ENCODE measurements around the gene DCLK2.
"Not testable (repeated sequence)": the region's sequence is repeated elsewhere in the genome, so short reads cannot be mapped to it uniquely, and the experiment has no call there.

Gene DCLK2

GRCh38 chr4:150155391-150155790 is 77.1 kb downstream of the DCLK2 start:
- ChIA-PET CTCF (interaction anchor here (0.9 to 2.5 kb wide), 2 partner anchors 9 kb away, joined by 3 to 5 read pairs; no protein-coding TSS in a partner anchor), POLR2A (no interaction called here)
- no peak for DNase-seq (ENCODE audit: extremely low spot score)
- TF ChIP-seq CTCF (IDR thresholded peaks at IDR 0.05; ENCODE audit: control extremely low read depth, extremely low read depth, low read depth, missing control alignments): no peak

DNA sequence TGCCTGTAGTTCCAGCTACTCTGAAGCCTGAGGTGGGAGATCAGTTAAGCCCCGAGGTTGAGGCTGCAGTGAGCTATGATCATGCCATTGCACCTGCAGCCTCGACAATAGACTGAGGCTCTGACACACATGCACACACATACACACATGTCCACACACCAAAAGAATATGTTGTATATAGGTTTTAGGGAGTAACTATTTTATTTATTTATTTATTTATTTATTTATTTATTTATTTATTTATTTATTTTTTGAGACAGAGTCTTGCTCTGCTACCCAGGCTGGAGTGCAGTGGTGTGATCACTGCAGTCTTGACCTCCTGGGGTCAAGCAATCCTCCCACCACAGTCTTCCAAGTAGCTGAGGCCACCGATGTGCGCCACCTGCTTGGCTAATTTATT is 78.3 kb downstream of the DCLK2 start:
- ChIA-PET POLR2A (no interaction called here), CTCF (interaction anchor here (2.5 kb wide), 1 partner anchor 8 kb away, joined by 5 read pairs; no protein-coding TSS in a partner anchor)
- no peak for DNase-seq (ENCODE audit: extremely low spot score)
- TF ChIP-seq CTCF (IDR thresholded peaks at IDR 0.05; ENCODE audit: control extremely low read depth, extremely low read depth, low read depth, missing control alignments): no peak

DNA sequence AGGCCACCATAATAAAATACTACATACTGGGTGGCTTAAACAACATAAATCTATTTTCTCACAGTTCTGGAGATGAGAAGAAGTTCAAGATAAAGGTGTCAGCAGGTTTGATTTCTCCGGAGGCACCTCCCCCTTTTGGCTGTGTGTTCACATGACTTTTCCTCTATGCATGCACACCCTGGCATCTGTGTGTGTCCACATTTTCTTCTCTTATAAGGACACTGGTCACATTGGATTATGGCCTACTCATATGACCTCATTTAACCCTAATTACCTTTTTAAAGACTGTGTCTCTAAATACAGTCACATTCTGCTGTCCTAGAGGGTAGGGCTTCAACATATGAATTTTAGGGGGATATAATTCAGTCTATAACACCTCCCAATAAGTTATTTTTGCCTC is 79.8 kb downstream of the DCLK2 start:
- DNase-seq (ENCODE audit: extremely low spot score): no peak
- POLR2A ChIA-PET: no interaction called here
- CTCF ChIA-PET: interaction anchor here (1.0 to 1.1 kb wide), 2 partner anchors 12 to 34 kb away, joined by 3 read pairs; no protein-coding TSS in a partner anchor
- no peak for TF ChIP-seq CTCF (IDR thresholded peaks at IDR 0.05; ENCODE audit: control extremely low read depth, extremely low read depth, low read depth, missing control alignments)

- ChIA-PET POLR2A (interaction anchor here (0.6 kb wide), 1 partner anchor 950 kb away, joined by 5 read pairs; no protein-coding TSS in a partner anchor), CTCF (no interaction called here)
- TF ChIP-seq CTCF (IDR thresholded peaks at IDR 0.05; ENCODE audit: control extremely low read depth, extremely low read depth, low read depth, missing control alignments): no peak
- no peak for DNase-seq (ENCODE audit: extremely low spot score)
Observed at GRCh38 chr4:150160473-150160872, 82.2 kb downstream of the DCLK2 start.

- ChIA-PET POLR2A (no interaction called here), CTCF (no interaction called here)
- no peak for TF ChIP-seq CTCF (IDR thresholded peaks at IDR 0.05; ENCODE audit: control extremely low read depth, extremely low read depth, low read depth, missing control alignments)
- no peak for DNase-seq (ENCODE audit: extremely low spot score)
Observed at GRCh38 chr4:150161109-150161508, 82.9 kb downstream of the DCLK2 start.

GRCh38 chr4:150162020-150162419 is 83.8 kb downstream of the DCLK2 start:
- DNase-seq (ENCODE audit: extremely low spot score); POLR2A ChIA-PET; CTCF ChIA-PET: not testable (repeated sequence)

DNA sequence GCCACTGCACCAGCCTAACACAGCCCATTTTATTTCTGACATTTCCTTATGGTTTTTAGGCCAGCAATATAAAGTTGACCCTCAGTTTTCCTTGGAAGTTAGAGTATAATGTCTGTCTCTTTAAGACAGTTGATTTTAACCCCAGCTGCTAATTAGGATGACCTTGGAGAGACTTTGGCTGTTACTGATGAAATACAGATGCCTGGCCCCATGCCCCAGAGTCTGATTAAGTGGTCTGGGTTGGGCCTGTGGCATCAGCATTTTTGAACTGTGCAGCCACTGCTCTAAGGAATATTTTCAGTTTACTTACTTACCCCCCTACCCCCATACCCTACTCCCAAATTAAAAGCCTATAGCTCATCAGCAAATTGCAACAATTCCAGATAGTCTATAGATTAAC is 85.8 kb downstream of the DCLK2 start:
- DNase-seq (ENCODE audit: extremely low spot score): no peak
- no peak for TF ChIP-seq CTCF (IDR thresholded peaks at IDR 0.05; ENCODE audit: control extremely low read depth, extremely low read depth, low read depth, missing control alignments)
- CTCF ChIA-PET: interaction anchor here (1.3 to 1.5 kb wide), 2 partner anchors 9 to 11 kb away, joined by 5 read pairs; no protein-coding TSS in a partner anchor
- POLR2A ChIA-PET: no interaction called here

All from GM10248 (cell line).